Measurements from ENCODE around the gene SPATA20. TPM values are rescaled to one million over a fixed set of nuclear protein-coding genes. Genes with fewer than 3 reads are reported as not detected.

Gene SPATA20
- total and polyA plus RNA-seq, 9 donors = 24.4 to 37.6 (median 32.5) TPM

DNA sequence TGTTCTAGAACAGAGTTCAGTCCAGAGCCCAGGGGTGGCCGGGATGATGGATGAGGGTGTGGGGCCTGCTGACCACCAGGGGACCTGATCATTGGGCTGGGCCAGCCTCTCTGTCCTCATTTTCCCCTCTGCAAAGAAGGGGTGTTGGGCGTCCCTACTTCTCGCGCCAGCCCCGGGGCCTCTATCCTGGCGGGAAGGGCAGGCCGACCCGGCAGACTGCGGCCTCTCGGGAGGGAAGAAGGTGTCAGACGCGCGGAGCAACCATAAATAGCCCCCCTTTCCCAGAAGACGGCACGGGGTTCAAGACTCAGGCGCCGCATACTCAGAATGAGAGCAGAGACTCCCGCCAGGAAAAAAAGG lies 11.6 kb downstream of the SPATA20 start:
- H3K27ac ChIP-seq (ENCODE audit: low read length) = no peak overlapping the region
- H3K9me3 ChIP-seq (replicated peaks; ENCODE audit: control insufficient read depth, low read depth, low read length) = no peaks in the 10 kb centered on the region
- H3K36me3 ChIP-seq (ENCODE audit: control insufficient read depth, insufficient read depth, low read length) = peaks cover 15% of the 10 kb centered on the region
- WGBS (ENCODE audit: insufficient coverage) = 10% methylated on average over 14 of the region's 18 CpGs
- H3K27me3 ChIP-seq (ENCODE audit: control insufficient read depth, insufficient read depth, low read length) = peaks cover 67% of the 10 kb centered on the region
- H3K4me3 ChIP-seq (ENCODE audit: low read length) = no peak overlapping the region
- peaks cover 67% of the 10 kb centered on the region for H3K4me1 ChIP-seq (ENCODE audit: control insufficient read depth, insufficient read depth, low read length)
- no peak for DNase-seq

DNA sequence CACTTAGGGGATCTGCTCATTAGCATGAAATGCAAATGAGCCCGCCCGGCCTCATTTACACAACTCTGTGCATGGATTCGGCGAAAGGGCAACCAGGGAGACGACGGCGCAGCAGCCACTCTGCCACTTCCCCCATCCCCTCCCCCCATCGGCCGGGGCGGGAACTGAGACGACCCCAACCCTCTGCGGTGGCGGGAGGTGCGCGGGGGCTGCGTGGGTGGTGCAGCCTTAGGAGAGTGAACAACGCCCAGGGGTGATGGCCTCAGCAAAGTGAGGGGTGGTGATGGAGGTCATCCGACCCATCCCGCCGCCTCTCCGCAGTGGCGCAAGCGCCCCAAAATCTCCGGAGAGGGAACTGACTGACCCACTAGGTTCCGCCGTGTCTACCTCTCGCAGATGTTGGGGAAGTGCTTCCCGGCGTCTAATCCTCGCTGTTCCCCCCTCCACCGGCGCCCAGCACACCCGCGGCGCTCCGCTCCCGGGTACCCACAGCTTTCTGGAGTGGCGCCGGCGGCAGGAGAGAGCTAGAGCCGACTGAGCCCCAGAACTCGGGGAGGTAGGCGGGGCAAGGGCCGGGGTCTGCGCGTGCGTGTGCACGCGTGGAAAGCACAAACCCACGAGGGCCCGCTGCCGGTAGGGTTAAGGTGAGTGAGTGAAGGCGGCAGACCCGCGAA lies 12.1 kb downstream of the SPATA20 start:
- no peaks in the 10 kb centered on the region for H3K9me3 ChIP-seq (replicated peaks; ENCODE audit: control insufficient read depth, low read depth, low read length)
- H3K4me1 ChIP-seq (ENCODE audit: control insufficient read depth, insufficient read depth, low read length) = peaks cover 72% of the 10 kb centered on the region
- no peak overlapping the region for H3K27ac ChIP-seq (ENCODE audit: low read length)
- DNase-seq = peak; percentile 45
- H3K27me3 ChIP-seq (ENCODE audit: control insufficient read depth, insufficient read depth, low read length) = peaks cover 72% of the 10 kb centered on the region
- 2% methylated on average over 29 of the region's 55 CpGs for WGBS (ENCODE audit: insufficient coverage)
- peaks cover 15% of the 10 kb centered on the region for H3K36me3 ChIP-seq (ENCODE audit: control insufficient read depth, insufficient read depth, low read length)
- peak overlapping the region; percentile 51 for H3K4me3 ChIP-seq (ENCODE audit: low read length)

DNA sequence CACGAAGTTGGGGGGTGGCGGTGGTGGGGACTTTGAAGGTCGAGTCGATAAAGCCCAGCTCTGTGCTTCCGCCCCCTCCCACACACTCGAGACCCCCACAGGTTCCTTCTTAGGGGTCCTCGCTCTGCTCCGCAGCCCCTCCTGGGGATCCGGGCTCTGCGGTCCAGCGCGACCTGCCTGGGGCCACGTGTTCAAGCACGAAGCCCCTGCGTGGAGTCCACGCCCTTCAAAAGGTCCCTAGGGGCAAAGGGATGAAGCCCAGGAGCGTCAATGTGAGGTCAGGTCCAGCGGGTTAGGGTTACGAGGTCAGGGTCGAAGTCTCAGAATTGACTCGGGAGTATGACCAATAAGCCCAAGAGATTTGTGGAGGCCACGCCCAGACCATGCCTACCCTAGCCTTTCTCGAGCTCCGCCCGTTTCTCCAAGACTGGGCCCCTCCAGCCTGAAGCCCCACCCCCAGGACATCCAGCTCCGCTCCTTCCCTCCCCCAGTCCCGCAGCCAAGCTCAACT lies 12.8 kb downstream of the SPATA20 start:
- Histone ChIP-seq H3K4me3 (ENCODE audit: low read length) (peak overlapping the region; percentile 51), H3K27me3 (ENCODE audit: control insufficient read depth, insufficient read depth, low read length) (peaks cover 76% of the 10 kb centered on the region), H3K4me1 (ENCODE audit: control insufficient read depth, insufficient read depth, low read length) (peaks cover 77% of the 10 kb centered on the region), H3K27ac (ENCODE audit: low read length) (no peak overlapping the region), H3K9me3 (replicated peaks; ENCODE audit: control insufficient read depth, low read depth, low read length) (no peaks in the 10 kb centered on the region), H3K36me3 (ENCODE audit: control insufficient read depth, insufficient read depth, low read length) (peaks cover 11% of the 10 kb centered on the region)
- peak; percentile 87 for DNase-seq
- WGBS (ENCODE audit: insufficient coverage) = 0% methylated on average over 16 of the region's 27 CpGs

DNA sequence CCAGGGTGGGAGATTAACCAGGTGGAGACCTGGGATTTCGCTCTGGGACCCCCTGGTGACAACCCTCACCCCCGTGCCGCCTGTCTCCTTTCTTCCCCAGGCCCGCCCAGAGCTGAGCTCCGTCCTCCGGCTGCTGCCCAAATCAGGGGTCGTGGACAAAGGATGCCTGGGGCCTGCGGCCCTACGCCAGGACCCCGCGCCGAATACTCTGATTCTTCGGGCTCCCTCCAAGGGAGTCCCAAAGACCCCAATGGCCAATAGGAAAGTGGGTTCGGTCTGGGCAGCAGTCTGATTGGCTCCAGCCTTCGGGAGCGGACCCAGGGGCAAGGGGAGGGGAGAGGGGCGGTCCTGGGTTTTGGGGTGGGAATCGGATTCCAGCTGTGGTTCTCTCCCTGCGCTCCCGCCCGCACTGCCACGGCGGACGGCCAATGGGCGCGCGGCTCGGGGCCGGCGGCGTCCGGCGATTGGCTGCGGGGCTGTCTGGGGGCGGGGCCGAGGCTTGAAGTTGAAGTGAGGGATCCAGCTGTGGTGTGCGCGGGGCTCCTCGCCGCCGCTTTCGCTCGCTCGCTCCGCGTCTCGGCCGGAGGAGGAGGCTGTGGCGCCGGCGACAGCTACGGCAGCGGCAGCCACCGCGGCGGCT lies 13.3 kb downstream of the SPATA20 start, which contains the start of gene CACNA1G:
TSS of gene CACNA1G (plus strand) at position 531 of the 640 bp plus-strand sequence. CDS start 745 bp downstream, outside the sequence.
- peak; percentile 99 for DNase-seq
- Histone ChIP-seq H3K4me3 (ENCODE audit: low read length) (peak within 1 kb of the TSS; percentile 54), H3K9me3 (replicated peaks; ENCODE audit: control insufficient read depth, low read depth, low read length) (no peaks in the 10 kb centered on the region), H3K27ac (ENCODE audit: low read length) (peak within 1 kb of the TSS; percentile 62), H3K36me3 (ENCODE audit: control insufficient read depth, insufficient read depth, low read length) (peaks cover 6% of the 10 kb centered on the region), H3K27me3 (ENCODE audit: control insufficient read depth, insufficient read depth, low read length) (peaks cover 79% of the 10 kb centered on the region), H3K4me1 (ENCODE audit: control insufficient read depth, insufficient read depth, low read length) (peaks cover 81% of the 10 kb centered on the region)
- WGBS (ENCODE audit: insufficient coverage) = under 1% methylated on average over 45 of the region's 56 CpGs

DNA sequence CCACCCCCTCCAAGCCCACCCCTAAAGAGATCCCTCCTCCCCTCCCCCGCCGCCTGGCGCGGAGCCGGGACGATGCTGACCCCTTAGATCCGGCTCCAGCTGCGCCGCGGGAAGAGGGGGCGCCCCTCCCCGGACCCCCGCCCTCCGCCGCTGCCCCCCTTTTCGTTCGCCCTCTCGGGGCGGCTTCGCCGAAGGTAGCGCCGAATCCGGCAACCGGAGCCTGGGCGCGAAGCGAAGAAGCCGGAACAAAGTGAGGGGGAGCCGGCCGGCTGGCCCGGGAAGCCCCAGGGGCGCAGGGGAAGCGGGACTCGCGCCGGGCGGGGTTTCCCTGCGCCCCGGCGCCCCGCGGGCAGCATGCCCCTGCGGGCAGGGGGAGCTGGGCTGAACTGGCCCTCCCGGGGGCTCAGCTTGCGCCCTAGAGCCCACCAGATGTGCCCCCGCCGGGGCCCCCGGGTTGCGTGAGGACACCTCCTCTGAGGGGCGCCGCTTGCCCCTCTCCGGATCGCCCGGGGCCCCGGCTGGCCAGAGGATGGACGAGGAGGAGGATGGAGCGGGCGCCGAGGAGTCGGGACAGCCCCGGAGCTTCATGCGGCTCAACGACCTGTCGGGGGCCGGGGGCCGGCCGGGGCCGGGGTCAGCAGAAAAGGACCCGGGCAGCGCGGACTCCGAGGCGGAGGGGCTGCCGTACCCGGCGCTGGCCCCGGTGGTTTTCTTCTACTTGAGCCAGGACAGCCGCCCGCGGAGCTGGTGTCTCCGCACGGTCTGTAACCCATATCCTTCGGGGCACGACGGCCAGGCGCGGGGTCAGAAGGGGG lies 14.2 kb downstream of the SPATA20 start:
- no peaks in the 10 kb centered on the region for H3K36me3 ChIP-seq (ENCODE audit: control insufficient read depth, insufficient read depth, low read length)

DNA sequence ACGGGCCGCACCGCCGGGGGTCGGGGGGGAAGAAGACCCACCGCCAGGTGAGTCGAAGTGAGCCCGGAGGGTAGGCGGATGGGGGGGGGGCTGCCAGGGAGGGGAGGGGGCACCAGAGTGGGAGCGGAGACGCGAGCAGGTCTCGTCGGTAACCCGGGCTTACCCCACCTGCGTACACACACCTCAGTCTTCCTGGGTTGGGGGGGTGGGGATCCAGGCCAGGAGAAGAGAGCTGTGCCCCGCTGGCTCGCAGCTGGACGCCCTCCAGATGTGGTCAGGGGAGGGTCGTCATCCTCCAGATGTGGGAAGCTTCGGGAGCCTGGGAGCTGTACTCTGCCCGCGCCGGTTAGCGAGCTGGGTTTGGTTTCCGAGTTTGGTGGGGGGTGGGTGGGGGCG lies 14.8 kb downstream of the SPATA20 start:
- peak; percentile 40 for DNase-seq
- no CpG with 5 or more reads among the region's 27 CpGs for WGBS (ENCODE audit: insufficient coverage)
- Histone ChIP-seq H3K9me3 (replicated peaks; ENCODE audit: control insufficient read depth, low read depth, low read length) (no peaks in the 10 kb centered on the region), H3K4me3 (ENCODE audit: low read length) (peak overlapping the region; percentile 54), H3K4me1 (ENCODE audit: control insufficient read depth, insufficient read depth, low read length) (peaks cover 82% of the 10 kb centered on the region), H3K36me3 (ENCODE audit: control insufficient read depth, insufficient read depth, low read length) (no peaks in the 10 kb centered on the region), H3K27ac (ENCODE audit: low read length) (no peak overlapping the region), H3K27me3 (ENCODE audit: control insufficient read depth, insufficient read depth, low read length) (peaks cover 82% of the 10 kb centered on the region)

More for the DNA sequence above, 14.2 kb downstream of the SPATA20 start:
- Histone ChIP-seq H3K9me3 (replicated peaks; ENCODE audit: control insufficient read depth, low read depth, low read length) (no peaks in the 10 kb centered on the region), H3K27ac (ENCODE audit: low read length) (no peak overlapping the region), H3K4me3 (ENCODE audit: low read length) (peak overlapping the region; percentile 54), H3K4me1 (ENCODE audit: control insufficient read depth, insufficient read depth, low read length) (peaks cover 82% of the 10 kb centered on the region), H3K27me3 (ENCODE audit: control insufficient read depth, insufficient read depth, low read length) (peaks cover 81% of the 10 kb centered on the region)
- under 1% methylated on average over 66 of the region's 88 CpGs for WGBS (ENCODE audit: insufficient coverage)
- peak; percentile 27 for DNase-seq

DNA sequence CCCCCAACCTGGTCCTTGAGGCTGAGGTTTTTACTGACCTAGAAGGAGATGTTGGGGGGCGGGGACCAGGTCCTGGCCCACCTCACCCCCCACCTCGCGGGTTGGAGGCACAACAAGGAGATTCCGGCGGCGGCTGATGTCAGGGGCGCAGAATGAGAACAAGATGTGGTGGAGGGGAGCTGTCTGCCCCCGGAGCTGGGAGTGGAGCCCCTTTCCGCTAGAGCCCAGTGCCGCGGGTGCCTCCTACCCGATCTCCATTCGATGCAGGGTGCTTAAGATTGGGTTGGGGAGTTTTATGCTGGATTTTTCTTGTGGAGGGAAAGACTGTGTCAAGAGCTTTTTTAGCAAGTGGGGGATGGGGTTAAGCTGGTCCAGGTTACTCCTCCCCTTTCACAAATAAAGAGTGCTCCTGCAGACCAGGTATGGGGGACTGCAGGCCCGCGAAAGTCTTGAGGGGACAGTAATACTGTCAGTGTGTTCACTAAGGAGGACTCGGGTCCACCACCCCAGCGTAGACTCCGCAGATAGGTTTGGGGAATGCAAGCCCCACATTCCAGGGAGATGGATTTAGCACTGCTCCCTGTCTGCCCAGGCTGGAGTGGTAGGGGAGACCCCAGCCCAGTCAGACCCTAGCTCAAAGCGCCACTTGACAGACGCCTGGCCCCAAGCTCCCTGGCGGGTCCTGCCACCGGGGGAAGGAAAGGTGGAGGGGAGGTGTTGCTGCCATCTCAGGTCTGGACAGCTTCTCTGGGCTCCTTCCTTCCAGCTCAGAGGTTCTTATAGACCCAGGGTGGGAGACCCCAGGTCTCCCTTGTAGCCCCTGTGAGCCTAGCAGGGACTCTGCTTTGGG lies 15.5 kb downstream of the SPATA20 start:
- Histone ChIP-seq H3K27ac (ENCODE audit: low read length) (peak overlapping the region; percentile 23), H3K36me3 (ENCODE audit: control insufficient read depth, insufficient read depth, low read length) (no peaks in the 10 kb centered on the region), H3K27me3 (ENCODE audit: control insufficient read depth, insufficient read depth, low read length) (peaks cover 76% of the 10 kb centered on the region), H3K9me3 (replicated peaks; ENCODE audit: control insufficient read depth, low read depth, low read length) (no peaks in the 10 kb centered on the region), H3K4me3 (ENCODE audit: low read length) (peak overlapping the region; percentile 54), H3K4me1 (ENCODE audit: control insufficient read depth, insufficient read depth, low read length) (peaks cover 83% of the 10 kb centered on the region)
- WGBS (ENCODE audit: insufficient coverage) = 11% methylated on average over 11 of the region's 22 CpGs
- DNase-seq = peak; percentile 46

DNA sequence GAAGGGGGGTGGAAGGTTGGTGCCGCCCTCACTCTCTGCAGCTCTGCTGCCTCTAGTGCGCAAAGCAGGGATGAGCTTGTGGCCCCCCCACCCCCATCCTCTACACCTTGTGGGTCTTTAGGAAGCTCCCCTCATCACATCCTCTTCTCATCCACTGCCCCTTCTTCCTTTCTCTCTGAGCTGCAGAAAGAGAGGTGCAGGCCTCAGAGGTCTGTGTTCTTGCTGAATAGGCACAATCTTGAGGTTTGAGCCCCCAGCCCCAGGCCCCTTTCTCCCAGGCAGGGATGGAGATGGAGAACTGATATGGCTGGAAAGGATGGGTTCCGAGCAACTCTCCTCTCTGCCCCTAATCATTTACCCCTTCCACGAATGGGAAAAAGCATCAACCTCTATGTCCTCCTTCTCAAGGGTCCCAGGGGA lies 16.1 kb downstream of the SPATA20 start:
- peak; percentile 45 for DNase-seq
- WGBS (ENCODE audit: insufficient coverage) = no CpG with 5 or more reads among the region's 4 CpGs
- no peaks in the 10 kb centered on the region for H3K9me3 ChIP-seq (replicated peaks; ENCODE audit: control insufficient read depth, low read depth, low read length)
- H3K36me3 ChIP-seq (ENCODE audit: control insufficient read depth, insufficient read depth, low read length) = no peaks in the 10 kb centered on the region
- H3K4me1 ChIP-seq (ENCODE audit: control insufficient read depth, insufficient read depth, low read length) = peaks cover 85% of the 10 kb centered on the region
- H3K27ac ChIP-seq (ENCODE audit: low read length) = peak overlapping the region; percentile 38
- H3K27me3 ChIP-seq (ENCODE audit: control insufficient read depth, insufficient read depth, low read length) = peaks cover 72% of the 10 kb centered on the region
- H3K4me3 ChIP-seq (ENCODE audit: low read length) = no peak overlapping the region

DNA sequence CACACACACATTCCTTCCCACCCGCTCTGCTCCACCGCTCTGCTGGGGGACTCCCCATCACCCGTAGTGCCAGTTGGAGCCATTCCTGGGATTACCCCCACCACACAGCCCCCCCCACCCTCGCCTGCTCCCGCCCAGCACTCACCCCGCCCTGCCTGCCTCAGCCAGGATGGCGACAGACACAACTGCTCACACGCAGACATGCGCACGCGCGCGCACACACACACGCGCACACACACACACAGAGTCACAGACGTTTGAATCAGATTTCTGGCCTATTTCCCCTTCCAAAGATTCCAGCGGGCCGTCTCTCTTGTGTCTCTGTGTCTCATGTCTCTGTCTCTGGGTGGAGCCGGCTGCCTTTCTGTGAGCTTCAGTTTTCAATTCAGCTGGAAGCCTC lies 17.9 kb downstream of the SPATA20 start:
- DNase-seq = peak; percentile 98
- 6% methylated on average over 15 of the region's 19 CpGs for WGBS (ENCODE audit: insufficient coverage)
- Histone ChIP-seq H3K9me3 (replicated peaks; ENCODE audit: control insufficient read depth, low read depth, low read length) (no peaks in the 10 kb centered on the region), H3K4me3 (ENCODE audit: low read length) (no peak overlapping the region), H3K4me1 (ENCODE audit: control insufficient read depth, insufficient read depth, low read length) (peaks cover 68% of the 10 kb centered on the region), H3K36me3 (ENCODE audit: control insufficient read depth, insufficient read depth, low read length) (peaks cover 2% of the 10 kb centered on the region), H3K27ac (ENCODE audit: low read length) (peak overlapping the region; percentile 93), H3K27me3 (ENCODE audit: control insufficient read depth, insufficient read depth, low read length) (peaks cover 54% of the 10 kb centered on the region)
